Nephron progenitor cell (in vitro differentiated cells): ENCODE data around the gene HACL1.
"Not testable (repeated sequence)": the region's sequence is repeated elsewhere in the genome, so short reads cannot be mapped to it uniquely, and the experiment has no call there.

ENCODE experiments used
- DNase-seq: peaks from one replicate; pipeline ENCODE4 v3.0.0; 2021
- H3K27ac Mint-ChIP-seq: 2 replicates; pipeline ENCODE4 v1.8.0; 2021; ENCODE audit warnings: mild to moderate bottlenecking, moderate library complexity, mixed read lengths
- H3K27me3 Mint-ChIP-seq: 2 replicates; pipeline ENCODE4 v1.8.0; 2021; ENCODE audit warnings: mild to moderate bottlenecking, low read depth, mixed read lengths; ENCODE audit not compliant: poor library complexity
- H3K36me3 Mint-ChIP-seq: 2 replicates; pipeline ENCODE4 v1.8.0; 2021; ENCODE audit warnings: low read depth, mixed read lengths
- H3K4me1 Mint-ChIP-seq: 2 replicates; pipeline ENCODE4 v1.8.0; 2021; ENCODE audit warnings: mixed read lengths
- H3K4me3 Mint-ChIP-seq: 2 replicates; pipeline ENCODE4 v1.8.0; 2021; ENCODE audit warnings: mild to moderate bottlenecking, moderate library complexity, mixed read lengths
- H3K9me3 Mint-ChIP-seq: 2 replicates; pipeline ENCODE4 v1.8.0; 2021; ENCODE audit warnings: mild to moderate bottlenecking, moderate library complexity, mixed read lengths
- CTCF ChIP-seq: fragments of 200-600 bp; sonication (generic); IDR thresholded peaks from 2 replicates; pipeline ENCODE4 v1.5.0; 2021; ENCODE audit warnings: antibody characterized with exemption

The HACL1 gene

DNA sequence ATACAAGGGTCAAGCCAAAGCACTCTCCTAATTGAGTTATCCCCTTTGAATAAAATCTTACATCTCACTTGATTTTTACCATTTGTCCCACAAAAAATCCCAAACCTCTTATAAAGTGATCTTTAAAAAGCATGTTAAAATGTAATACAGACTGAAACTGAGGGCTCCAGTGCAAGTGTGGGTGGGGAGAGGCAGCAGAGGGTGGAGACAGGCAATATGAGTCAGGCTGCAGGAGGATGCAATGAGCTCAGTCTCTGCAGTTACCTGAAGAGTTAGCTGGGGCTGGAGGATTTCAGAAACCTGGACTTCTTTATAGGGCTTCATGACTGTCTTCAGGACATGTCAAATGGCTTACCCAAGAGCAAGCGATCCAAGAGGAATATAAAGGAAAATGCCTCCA is 65.6 kb downstream of the HACL1 start:
- Mint-ChIP-seq H3K27ac (no peak overlapping the region), H3K36me3 (peaks cover 19% of the 10 kb centered on the region), H3K27me3 (peaks cover 8% of the 10 kb centered on the region), H3K9me3 (no peaks in the 10 kb centered on the region), H3K4me3 (no peak overlapping the region), H3K4me1 (peaks cover 7% of the 10 kb centered on the region)
- TF ChIP-seq CTCF: no peak
- DNase-seq: no peak

- H3K27me3 Mint-ChIP-seq, H3K36me3 Mint-ChIP-seq, DNase-seq, H3K27ac Mint-ChIP-seq, H3K4me3 Mint-ChIP-seq, H3K9me3 Mint-ChIP-seq: not testable (repeated sequence)
- H3K4me1 Mint-ChIP-seq: peaks cover 27% of the 10 kb centered on the region
These were observed 68.8 kb downstream of the HACL1 start for GRCh38 chr3:15532614-15533013.

- peaks cover 8% of the 10 kb centered on the region for H3K36me3 Mint-ChIP-seq
- H3K4me3 Mint-ChIP-seq: no peak overlapping the region
- no peak for TF ChIP-seq CTCF
- peaks cover 38% of the 10 kb centered on the region for H3K4me1 Mint-ChIP-seq
- H3K27ac Mint-ChIP-seq: peak overlapping the region; percentile 49
- H3K27me3 Mint-ChIP-seq: peaks cover 3% of the 10 kb centered on the region
- no peak for DNase-seq
- no peaks in the 10 kb centered on the region for H3K9me3 Mint-ChIP-seq
These were observed 70.0 kb downstream of the HACL1 start for GRCh38 chr3:15531346-15531745.

GRCh38 chr3:15528854-15529537 is 72.4 kb downstream of the HACL1 start:
- H3K27ac Mint-ChIP-seq: no peak overlapping the region
- no peak for DNase-seq
- H3K36me3 Mint-ChIP-seq: peaks cover 5% of the 10 kb centered on the region
- TF ChIP-seq CTCF: no peak
- H3K4me3 Mint-ChIP-seq: no peak overlapping the region
- peaks cover 42% of the 10 kb centered on the region for H3K4me1 Mint-ChIP-seq
- peaks cover 3% of the 10 kb centered on the region for H3K27me3 Mint-ChIP-seq
- H3K9me3 Mint-ChIP-seq: peaks cover 3% of the 10 kb centered on the region

GRCh38 chr3:15527031-15527459 is 74.3 kb downstream of the HACL1 start:
- Mint-ChIP-seq H3K36me3 (no peaks in the 10 kb centered on the region), H3K27ac (peak overlapping the region; percentile 12), H3K4me1 (peaks cover 45% of the 10 kb centered on the region), H3K27me3 (peaks cover under 1% of the 10 kb centered on the region), H3K4me3 (no peak overlapping the region), H3K9me3 (peaks cover 3% of the 10 kb centered on the region)
- peak; percentile 60 for DNase-seq
- TF ChIP-seq CTCF: peak; percentile 58

- no peak for TF ChIP-seq CTCF
- H3K36me3 Mint-ChIP-seq: no peaks in the 10 kb centered on the region
These were observed 75.6 kb downstream of the HACL1 start for GRCh38 chr3:15525790-15526189.

More at GRCh38 chr3:15525790-15526189, 75.6 kb downstream of the HACL1 start:
- no peak for DNase-seq
- Mint-ChIP-seq H3K4me3 (no peak overlapping the region), H3K27ac (no peak overlapping the region), H3K27me3 (peaks cover 3% of the 10 kb centered on the region), H3K9me3 (peaks cover 3% of the 10 kb centered on the region), H3K4me1 (peaks cover 55% of the 10 kb centered on the region)
